DOHH2 (cell line): ENCODE data around the gene PTGFRN.

Source experiments
- CTCF ChIP-seq: fragments of 200-600 bp; sonication (generic); IDR thresholded peaks from one replicate; pipeline ENCODE4 v1.5.1; 2014; ENCODE audit warnings: antibody characterized with exemption, mild to moderate bottlenecking, low read depth, low read length; ENCODE audit not compliant: poor library complexity, severe bottlenecking
- EZH2phosphoT487 ChIP-seq: fragments of 200-600 bp; sonication (generic); IDR thresholded peaks from 2 replicates; pipeline ENCODE4 v1.6.1; 2017; ENCODE audit warnings: borderline replicate concordance, mild to moderate bottlenecking, antibody characterized with exemption, low read length, moderate library complexity, mixed read lengths

GRCh38 chr1:116997066-116997465 lies 87.3 kb downstream of the PTGFRN start:
- TF ChIP-seq CTCF: no peak
- no peak for TF ChIP-seq EZH2phosphoT487
